Ovary (tissue), 9 donors: ENCODE results near the gene DCHS2. TPM values are rescaled to one million over a fixed set of nuclear protein-coding genes. Genes with fewer than 3 reads are reported as not detected.

Experiments used
- DNase-seq, 5 donors: peaks; one replicate each; pipeline ENCODE4 v3.0.0-alpha.2; 2019 to 2020
- H3K27ac ChIP-seq, 2 donors: fragments of 200-600 bp; one replicate each; pipeline versions ENCODE4 v1.5.1 to v1.8.0; 2019 to 2022
- H3K27me3 ChIP-seq: fragments of 200-600 bp; one replicate; pipeline ENCODE4 v1.8.0; 2022
- H3K36me3 ChIP-seq: fragments of 200-600 bp; sonication (generic); one replicate; pipeline ENCODE4 v1.5.1; 2019
- H3K4me1 ChIP-seq: one replicate; pipeline ENCODE4 v1.8.1; 2013; ENCODE audit warnings: mild to moderate bottlenecking, moderate library complexity; ENCODE audit not compliant: insufficient read depth
- H3K4me3 ChIP-seq: fragments of 200-600 bp; sonication (generic); one replicate; pipeline ENCODE4 v1.5.1; 2017
- H3K9me3 ChIP-seq, 2 donors: fragments of 200-600 bp in 1 of 2; sonication (generic) in 1 of 2; one replicate each; pipeline versions ENCODE4 v1.5.1 to v1.8.1; 2013 to 2019; ENCODE audit warnings: mild to moderate bottlenecking in 1 of 2, moderate library complexity in 1 of 2
- EP300 ChIP-seq: sonication (generic); formaldehyde crosslinking; IDR thresholded peaks from one replicate; pipeline ENCODE4 v1.6.1; 2017; ENCODE audit warnings: antibody characterized with exemption
- POLR2A ChIP-seq: fragments of 450-650 bp; IDR thresholded peaks from one replicate; pipeline ENCODE4 v1.6.1; 2017; ENCODE audit warnings: antibody characterized with exemption, mild to moderate bottlenecking, moderate library complexity
- WGBS, 3 donors: extraction: QIAGEN DNeasy Blood & Tissue Kit in 1 of 3; methylation state at CpG; one replicate each; pipeline versions ENCODE4 v1.1.5 to v1.1.7; 2013 to 2017; 5-methylcytosine and 5-hydroxymethylcytosine counted together
- intact Hi-C, 4 donors: fragments of 100-400 bp; cut with DNase I; formaldehyde crosslinking; loops; one replicate each; pipeline versions ENCODE4 v1.11.0 to v1.15.1; 2022 to 2023
- polyA plus RNA-seq, 2 donors: library from polyadenylated mRNA; stranded (reverse); fragments of 200-250 nt in 1 of 2; fragments of 350-450 nt in 1 of 2; fragmentation: Illumina TruSeq in 1 of 2; extraction: RNeasy Lipid Tissue Mini Kit (QIAGEN cat#74804) in 1 of 2; gene quantifications; one replicate each; pipeline ENCODE4 v1.2.3, GENCODE V29; 2013 to 2014
- total RNA-seq, 7 donors: library from RNA; depleted of rRNA in 2 of 7; stranded (reverse); fragments of >200 nt in 2 of 7; fragmentation: NEBNext Ultra II Directional in 3 of 7; extraction: Animal tissue kit (Norgen Biotek cat#: 25700) in 3 of 7; gene quantifications; one replicate each; pipeline versions ENCODE4 v1.1.0 to v1.2.4, GENCODE V29; 2016 to 2023
- TF ChIP-seq, protein P1 (sequence below), 3 donors: fragments of 450-650 bp in 2 of 3; fragments of 200-600 bp in 1 of 3; IDR thresholded peaks; one replicate each; pipeline versions ENCODE4 v1.5.1 to v1.8.0; 2016 to 2022; ENCODE audit warnings: antibody characterized with exemption in 3 of 3, mild to moderate bottlenecking in 1 of 3
- donor health status: DM: no; HTN: no; CAD: no; lungs with moderate emphysema.
- donor health status: DM: no; HTN: no; CAD: no.
- donor health status: Bipolar disorder and iron deficiency.
- donor health status: DM: yes; HTN: yes; CAD: no.
- donor health status: DM: no; HTN: no; CAD: no.
- donor health status: DM: yes; HTN: yes; CAD: no.

DCHS2 gene
- total and polyA plus RNA-seq, 9 donors: 0.68 to 8.7 (median 2.6) TPM

DNA sequence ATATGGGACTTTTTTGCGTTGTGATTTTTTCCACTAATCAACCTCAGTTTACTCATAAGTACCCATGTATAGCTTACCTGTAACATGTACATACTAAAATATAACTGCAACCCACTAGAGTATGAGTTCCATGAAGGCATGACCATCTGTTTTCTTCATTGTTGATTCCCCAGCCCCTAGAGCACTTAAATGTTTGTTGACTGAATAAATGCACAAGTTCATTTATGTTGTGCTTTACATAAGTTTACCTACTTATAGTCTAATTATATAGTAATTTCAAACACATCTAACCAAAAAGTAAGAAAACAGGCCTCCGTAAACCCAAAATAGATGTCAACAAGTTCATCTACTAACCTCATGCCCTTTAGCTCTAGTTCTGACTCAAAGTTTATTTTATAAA is 34.7 kb downstream of the DCHS2 start:
- no peak for TF ChIP-seq POLR2A
- intact Hi-C loops: no loop called here
- no peaks in the 10 kb centered on the region for H3K36me3 ChIP-seq
- WGBS, 3 donors: 96 to 99% (median 98%) methylated on average over 2 of the region's 2 CpGs
- DNase-seq: no peak
- H3K9me3 ChIP-seq: no peaks in the 10 kb centered on the region
- no peak overlapping the region for H3K4me3 ChIP-seq
- H3K4me1 ChIP-seq: no peaks in the 10 kb centered on the region
- no peaks in the 10 kb centered on the region for H3K27me3 ChIP-seq
- H3K27ac ChIP-seq: no peak overlapping the region

DNA sequence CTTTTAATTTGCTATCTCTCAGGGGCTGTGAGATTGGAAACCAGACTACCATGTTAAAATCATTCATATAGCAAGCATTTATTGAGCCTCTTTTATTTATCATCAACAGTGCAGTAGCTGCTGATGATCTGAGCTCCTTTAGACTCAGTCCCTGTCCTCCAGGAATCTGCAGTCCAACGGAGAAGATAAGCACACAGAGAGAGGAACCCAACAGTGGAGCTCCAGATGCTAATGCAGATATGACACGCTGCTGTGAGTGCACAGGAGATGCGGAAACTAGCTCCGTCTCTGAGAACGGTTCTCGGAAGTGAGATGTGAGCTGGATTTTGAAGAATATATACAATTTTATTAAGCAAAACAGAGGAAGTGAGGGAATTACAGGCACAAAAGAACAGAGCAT is 35.4 kb downstream of the DCHS2 start:
- no peak for DNase-seq
- WGBS, 3 donors: 83 to 89% (median 86%) methylated on average over 6 of the region's 6 CpGs
- no peaks in the 10 kb centered on the region for H3K36me3 ChIP-seq
- H3K4me1 ChIP-seq: no peaks in the 10 kb centered on the region
- TF ChIP-seq, protein P1, sequence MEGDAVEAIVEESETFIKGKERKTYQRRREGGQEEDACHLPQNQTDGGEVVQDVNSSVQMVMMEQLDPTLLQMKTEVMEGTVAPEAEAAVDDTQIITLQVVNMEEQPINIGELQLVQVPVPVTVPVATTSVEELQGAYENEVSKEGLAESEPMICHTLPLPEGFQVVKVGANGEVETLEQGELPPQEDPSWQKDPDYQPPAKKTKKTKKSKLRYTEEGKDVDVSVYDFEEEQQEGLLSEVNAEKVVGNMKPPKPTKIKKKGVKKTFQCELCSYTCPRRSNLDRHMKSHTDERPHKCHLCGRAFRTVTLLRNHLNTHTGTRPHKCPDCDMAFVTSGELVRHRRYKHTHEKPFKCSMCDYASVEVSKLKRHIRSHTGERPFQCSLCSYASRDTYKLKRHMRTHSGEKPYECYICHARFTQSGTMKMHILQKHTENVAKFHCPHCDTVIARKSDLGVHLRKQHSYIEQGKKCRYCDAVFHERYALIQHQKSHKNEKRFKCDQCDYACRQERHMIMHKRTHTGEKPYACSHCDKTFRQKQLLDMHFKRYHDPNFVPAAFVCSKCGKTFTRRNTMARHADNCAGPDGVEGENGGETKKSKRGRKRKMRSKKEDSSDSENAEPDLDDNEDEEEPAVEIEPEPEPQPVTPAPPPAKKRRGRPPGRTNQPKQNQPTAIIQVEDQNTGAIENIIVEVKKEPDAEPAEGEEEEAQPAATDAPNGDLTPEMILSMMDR (IDR thresholded peaks at IDR 0.05): no peak
- TF ChIP-seq POLR2A (no peak), EP300 (no peak)
- no peak overlapping the region for H3K4me3 ChIP-seq
- no peak overlapping the region for H3K27ac ChIP-seq
- intact Hi-C loops: no loop called here
- H3K9me3 ChIP-seq: no peaks in the 10 kb centered on the region
- no peaks in the 10 kb centered on the region for H3K27me3 ChIP-seq

DNA sequence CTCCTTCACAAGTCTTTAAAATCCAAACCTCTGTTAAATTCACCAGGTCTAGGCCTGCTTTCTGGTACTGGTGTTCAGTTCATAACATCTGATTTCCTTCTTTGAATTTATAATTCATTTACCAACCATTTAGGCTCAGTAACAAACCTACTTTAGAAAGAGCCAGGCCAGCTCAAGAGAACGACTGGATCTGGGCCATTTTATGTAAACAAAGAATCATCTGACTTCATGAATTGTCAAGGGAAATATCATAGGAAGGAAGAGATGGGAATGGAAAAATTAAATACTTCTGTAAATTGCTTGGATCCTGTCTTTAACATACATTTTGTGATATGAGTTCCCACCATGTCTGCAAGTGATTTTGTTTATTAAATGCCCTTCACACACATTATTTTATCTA is 36.5 kb downstream of the DCHS2 start:
- intact Hi-C loops: no loop called here
- Histone ChIP-seq H3K36me3 (no peaks in the 10 kb centered on the region), H3K27me3 (no peaks in the 10 kb centered on the region), H3K4me1 (no peaks in the 10 kb centered on the region), H3K4me3 (no peak overlapping the region), H3K27ac (no peak overlapping the region), H3K9me3 (no peaks in the 10 kb centered on the region)
- TF ChIP-seq POLR2A: no peak
- TF ChIP-seq, protein P1 (IDR thresholded peaks at IDR 0.05): no peak
- TF ChIP-seq EP300: no peak
- 9 to 38% (median 11%) methylated on average over 1 of the region's 1 CpG for WGBS, 3 donors
- DNase-seq: no peak

DNA sequence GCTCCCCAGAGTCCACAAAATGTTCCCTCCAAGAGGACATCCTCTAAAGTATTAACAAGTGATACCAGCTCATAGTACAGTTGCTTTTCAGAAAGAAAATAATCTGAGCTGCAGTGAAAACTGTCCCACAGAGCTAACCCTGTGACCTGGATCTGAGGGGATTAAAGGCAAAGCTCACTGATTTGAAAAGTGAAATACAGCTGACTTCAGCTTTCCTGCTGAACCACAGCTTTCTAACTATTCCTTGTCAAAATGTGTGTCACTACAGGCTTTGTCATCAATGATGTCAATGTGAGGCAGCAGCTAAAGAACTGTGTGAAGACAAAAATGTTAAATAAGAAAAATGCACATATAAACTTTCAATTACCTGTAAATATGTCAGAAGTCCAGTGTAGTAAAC is 36.9 kb downstream of the DCHS2 start:
- Histone ChIP-seq H3K27ac (no peak overlapping the region), H3K9me3 (no peaks in the 10 kb centered on the region), H3K36me3 (no peaks in the 10 kb centered on the region), H3K27me3 (no peaks in the 10 kb centered on the region), H3K4me1 (no peaks in the 10 kb centered on the region), H3K4me3 (no peak overlapping the region)
- no peak for DNase-seq
- TF ChIP-seq, protein P1 (IDR thresholded peaks at IDR 0.05): no peak
- TF ChIP-seq EP300 (no peak), POLR2A (no peak)
- intact Hi-C loops: no loop called here

DNA sequence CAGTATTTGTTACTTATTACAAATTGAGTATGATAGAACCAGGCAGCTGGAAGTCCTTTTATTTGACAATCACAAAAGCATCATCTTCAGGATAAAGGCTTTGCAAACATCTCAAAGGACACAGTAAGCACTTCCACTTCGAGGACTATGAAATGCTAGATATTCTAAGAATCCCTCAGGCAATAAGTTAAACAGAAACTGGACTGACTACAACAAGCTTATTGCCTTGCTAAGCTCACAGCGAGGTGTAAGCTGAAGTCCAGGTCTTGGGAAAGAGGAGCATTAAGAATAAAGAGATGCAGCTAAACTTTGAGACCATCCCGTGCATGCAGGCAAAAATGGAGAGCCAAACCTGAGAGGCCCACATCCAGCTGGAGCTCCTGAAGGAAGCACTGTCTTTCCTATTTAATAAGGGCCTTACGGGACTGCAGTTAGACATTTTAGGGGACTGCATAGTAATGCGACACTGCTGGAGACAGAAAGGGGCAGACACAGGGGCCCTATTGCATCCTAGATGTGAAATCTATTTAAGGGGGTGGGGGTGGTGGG is 38.7 kb downstream of the DCHS2 start:
- H3K9me3 ChIP-seq: no peaks in the 10 kb centered on the region
- WGBS, 3 donors: 77 to 79% (median 78%) methylated on average over 5 of the region's 5 CpGs
- H3K4me3 ChIP-seq: no peak overlapping the region
- H3K4me1 ChIP-seq: no peaks in the 10 kb centered on the region
- no peak overlapping the region for H3K27ac ChIP-seq
- intact Hi-C loops: no loop called here
- no peaks in the 10 kb centered on the region for H3K36me3 ChIP-seq
- TF ChIP-seq POLR2A: no peak
- no peak for TF ChIP-seq EP300
- TF ChIP-seq, protein P1 (IDR thresholded peaks at IDR 0.05): no peak
- no peak for DNase-seq
- H3K27me3 ChIP-seq: no peaks in the 10 kb centered on the region
